ENCODE data around the gene ZCCHC24. TPM values are rescaled to one million over a fixed set of nuclear protein-coding genes. Genes with fewer than 3 reads are reported as not detected.

ZCCHC24 gene
- total RNA-seq, 1 experiment from 2014 or later: 6.0 TPM

GRCh38 chr10:79356104-79356503 is 89.3 kb downstream of the ZCCHC24 start:
- POLR2A ChIA-PET (ENCODE audit: unreplicated experiment): no interaction called here
- CTCF ChIA-PET: no interaction called here

GRCh38 chr10:79355420-79356017 is 89.9 kb downstream of the ZCCHC24 start:
- Histone ChIP-seq H2AFZ (no peak overlapping the region), H3K4me2 (no peak overlapping the region), H3K27me3 (ENCODE audit: insufficient read depth, low read depth) (no peaks in the 10 kb centered on the region), H3K27ac (no peak overlapping the region), H3F3A (ENCODE audit: insufficient read depth, low read depth) (peaks cover 62% of the 10 kb centered on the region), H3K9me3 (ENCODE audit: insufficient read depth, low read depth) (no peaks in the 10 kb centered on the region), H3K4me1 (replicated peaks; ENCODE audit: insufficient read depth) (no peaks in the 10 kb centered on the region), H3K4me3 (no peak overlapping the region), H3K36me3 (ENCODE audit: low read depth) (peaks cover 48% of the 10 kb centered on the region), H4K20me1 (ENCODE audit: insufficient read depth) (peaks cover 45% of the 10 kb centered on the region), H3K79me2 (ENCODE audit: low read depth) (peaks cover 23% of the 10 kb centered on the region), H3K9me2 (ENCODE audit: insufficient read depth) (no peaks in the 10 kb centered on the region)
- POLR2A ChIA-PET (ENCODE audit: unreplicated experiment): no interaction called here
- TF ChIP-seq CTCF (conservative IDR thresholded peaks at IDR 0.05) (no peak), EZH2 (IDR thresholded peaks at IDR 0.05; ENCODE audit: low read depth) (no peak)
- no TSS peak for BruUV-seq (replicated peaks)
- intact Hi-C loops (cut with micrococcal nuclease; ENCODE audit: unreplicated experiment): no loop called here
- DNase-seq: no peak
- CTCF ChIA-PET: no interaction called here

More at GRCh38 chr10:79356104-79356503, 89.3 kb downstream of the ZCCHC24 start:
- intact Hi-C loops (cut with micrococcal nuclease; ENCODE audit: unreplicated experiment): no loop called here
- Histone ChIP-seq H3K9me3 (ENCODE audit: insufficient read depth, low read depth) (no peaks in the 10 kb centered on the region), H3F3A (ENCODE audit: insufficient read depth, low read depth) (peaks cover 58% of the 10 kb centered on the region), H2AFZ (no peak overlapping the region), H3K27ac (no peak overlapping the region), H3K27me3 (ENCODE audit: insufficient read depth, low read depth) (no peaks in the 10 kb centered on the region), H3K4me3 (no peak overlapping the region), H4K20me1 (ENCODE audit: insufficient read depth) (peaks cover 39% of the 10 kb centered on the region), H3K4me1 (replicated peaks; ENCODE audit: insufficient read depth) (no peaks in the 10 kb centered on the region), H3K79me2 (ENCODE audit: low read depth) (peaks cover 18% of the 10 kb centered on the region), H3K4me2 (no peak overlapping the region), H3K9me2 (ENCODE audit: insufficient read depth) (no peaks in the 10 kb centered on the region), H3K36me3 (ENCODE audit: low read depth) (peaks cover 44% of the 10 kb centered on the region)
- BruUV-seq (replicated peaks): no TSS peak
- TF ChIP-seq CTCF (conservative IDR thresholded peaks at IDR 0.05) (no peak), EZH2 (IDR thresholded peaks at IDR 0.05; ENCODE audit: low read depth) (no peak)
- no peak for DNase-seq

GRCh38 chr10:79354615-79355014 is 90.8 kb downstream of the ZCCHC24 start:
- Histone ChIP-seq H3K4me1 (replicated peaks; ENCODE audit: insufficient read depth) (peaks cover 5% of the 10 kb centered on the region), H3K79me2 (ENCODE audit: low read depth) (peaks cover 33% of the 10 kb centered on the region), H3K27ac (0 out of 2 replicates have a peak overlapping the region, but pooled peaks have one; percentile 20), H2AFZ (no peak overlapping the region), H3K36me3 (ENCODE audit: low read depth) (peaks cover 57% of the 10 kb centered on the region), H3K9me3 (ENCODE audit: insufficient read depth, low read depth) (no peaks in the 10 kb centered on the region), H3K9me2 (ENCODE audit: insufficient read depth) (no peaks in the 10 kb centered on the region), H4K20me1 (ENCODE audit: insufficient read depth) (peaks cover 54% of the 10 kb centered on the region), H3K4me2 (no peak overlapping the region), H3K4me3 (no peak overlapping the region), H3F3A (ENCODE audit: insufficient read depth, low read depth) (peaks cover 62% of the 10 kb centered on the region), H3K27me3 (ENCODE audit: insufficient read depth, low read depth) (no peaks in the 10 kb centered on the region)
- POLR2A ChIA-PET (ENCODE audit: unreplicated experiment): no interaction called here
- intact Hi-C loops (cut with micrococcal nuclease; ENCODE audit: unreplicated experiment): no loop called here
- DNase-seq: no peak
- CTCF ChIA-PET: no interaction called here
- no TSS peak for BruUV-seq (replicated peaks)
- TF ChIP-seq EZH2 (IDR thresholded peaks at IDR 0.05; ENCODE audit: low read depth): no peak
- no peak for TF ChIP-seq CTCF (conservative IDR thresholded peaks at IDR 0.05)

All from PC-9 (cell line).